ENCODE data around the gene FOXP1. TPM values are rescaled to one million over a fixed set of nuclear protein-coding genes. Genes with fewer than 3 reads are reported as not detected.

FOXP1 gene
- total and polyA plus RNA-seq, 2 of the 8 experiments (the other 6 are each of a cell fraction or from before 2014, with no cell fraction given): 13.9 to 25.4 TPM

- TF ChIP-seq RNF2 (IDR thresholded peaks at IDR 0.05; ENCODE audit: borderline replicate concordance, low read depth, low read length, missing control alignments, poor library complexity, severe bottlenecking): no peak
- TF ChIP-seq CTCF (IDR thresholded peaks at IDR 0.05; ENCODE audit: control extremely low read depth in 1 of 3, insufficient read depth in 1 of 3, low read depth in 1 of 3, low read length in 3 of 3): no peak
- no peak for TF ChIP-seq KDM5A (IDR thresholded peaks at IDR 0.05; ENCODE audit: low read length)
- no peak for TF ChIP-seq SIX5 (IDR thresholded peaks at IDR 0.05; ENCODE audit: low read depth, low read length)
- TF ChIP-seq JUN (IDR thresholded peaks at IDR 0.05; ENCODE audit: low read depth, low read length): no peak
- TF ChIP-seq ATF3 (IDR thresholded peaks at IDR 0.05; ENCODE audit: insufficient read depth, low read depth, low read length): no peak
- no peak for TF ChIP-seq TBP (IDR thresholded peaks at IDR 0.05; ENCODE audit: low read depth, low read length)
- no peak for TF ChIP-seq ZNF274 (IDR thresholded peaks at IDR 0.05; ENCODE audit: borderline replicate concordance, extremely low read depth, low read length)
Measured at GRCh38 chr3:71629289-71629688, 45.8 kb upstream of the FOXP1 start (continued).

Data from H1 (cell line).